NCI-H748 (cell line): ENCODE data around the gene UQCR10.

Source experiments
- DNase-seq: peaks from one replicate; lab custom pipeline; 2025; ENCODE audit not compliant: unreplicated experiment; lab: John Stamatoyannopoulos, UW

UQCR10 gene

DNA sequence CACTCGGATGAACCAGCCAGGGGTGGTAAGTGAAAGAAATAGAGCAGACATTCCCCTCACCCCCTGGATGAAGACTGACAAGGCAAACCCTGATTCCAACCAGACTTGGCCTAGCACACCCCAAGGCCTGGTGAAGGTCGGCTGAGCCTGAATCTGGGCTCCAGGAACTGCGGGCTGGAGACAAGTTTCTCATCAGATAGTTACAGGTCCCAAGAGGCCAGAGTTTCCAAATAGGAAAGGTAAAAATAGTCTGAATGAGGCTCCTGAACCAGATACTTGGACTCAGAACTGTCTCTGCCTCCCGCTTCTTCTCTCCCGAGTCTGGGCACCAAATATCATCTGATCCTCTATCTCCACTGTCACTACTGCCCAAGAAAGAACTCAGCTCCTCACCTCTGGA is 8.2 kb upstream of the UQCR10 start:
- DNase-seq = no peak

DNA sequence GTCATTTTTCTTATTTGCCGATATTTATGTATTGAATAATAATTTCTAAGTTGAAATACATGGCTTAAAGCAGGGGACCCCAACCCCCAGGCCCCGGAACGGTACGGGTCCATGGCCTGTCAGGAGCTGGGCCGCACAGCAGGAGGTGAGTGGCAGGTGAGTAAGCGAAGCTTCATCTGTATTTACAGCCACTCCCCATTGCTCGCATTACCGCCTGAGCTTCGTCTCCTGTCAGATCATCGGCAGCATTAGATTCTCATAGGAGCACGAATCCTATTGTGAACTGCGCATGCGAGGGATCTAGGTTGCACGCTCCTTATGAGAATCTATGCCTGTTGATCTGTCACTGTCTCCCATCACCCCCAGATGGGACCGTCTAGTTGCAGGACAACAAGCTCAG is 4.9 kb upstream of the UQCR10 start:
- DNase-seq = peak; percentile 87

DNA sequence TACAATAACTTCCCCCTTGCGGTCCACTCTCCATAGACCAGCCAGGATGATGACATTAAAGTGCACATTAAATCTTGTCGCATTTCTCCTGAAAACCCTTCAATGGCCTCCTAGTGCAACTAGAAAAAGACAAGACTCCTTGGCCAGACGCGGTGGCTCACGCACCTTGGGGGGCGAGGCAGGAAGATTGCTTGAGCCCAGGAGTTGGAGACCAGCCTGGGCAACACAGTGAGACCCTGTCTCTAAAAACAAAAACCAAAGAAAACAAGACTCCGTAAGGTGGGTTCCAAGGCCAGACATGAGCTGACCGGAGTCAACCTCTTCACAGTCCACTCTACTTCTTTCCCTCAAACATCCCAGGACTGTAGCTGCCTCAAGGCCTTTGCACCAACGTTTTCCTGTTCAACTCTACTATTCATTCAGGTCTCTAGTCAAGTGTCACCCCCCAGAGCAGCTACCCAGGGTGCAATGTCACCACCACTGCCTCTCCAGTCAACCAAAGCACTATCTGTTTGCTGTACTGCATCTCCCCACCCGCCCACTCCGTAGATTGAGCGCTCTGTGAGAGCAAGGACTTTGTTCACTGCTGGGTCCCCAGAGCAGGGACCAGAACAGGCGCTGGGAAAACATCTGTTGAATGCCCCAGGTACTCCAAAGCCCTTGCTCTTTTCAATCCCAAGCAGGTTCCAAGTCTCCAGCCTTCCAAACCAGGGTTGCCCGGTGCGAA is 1.1 kb upstream of the UQCR10 start:
- peak; percentile 27 for DNase-seq

DNA sequence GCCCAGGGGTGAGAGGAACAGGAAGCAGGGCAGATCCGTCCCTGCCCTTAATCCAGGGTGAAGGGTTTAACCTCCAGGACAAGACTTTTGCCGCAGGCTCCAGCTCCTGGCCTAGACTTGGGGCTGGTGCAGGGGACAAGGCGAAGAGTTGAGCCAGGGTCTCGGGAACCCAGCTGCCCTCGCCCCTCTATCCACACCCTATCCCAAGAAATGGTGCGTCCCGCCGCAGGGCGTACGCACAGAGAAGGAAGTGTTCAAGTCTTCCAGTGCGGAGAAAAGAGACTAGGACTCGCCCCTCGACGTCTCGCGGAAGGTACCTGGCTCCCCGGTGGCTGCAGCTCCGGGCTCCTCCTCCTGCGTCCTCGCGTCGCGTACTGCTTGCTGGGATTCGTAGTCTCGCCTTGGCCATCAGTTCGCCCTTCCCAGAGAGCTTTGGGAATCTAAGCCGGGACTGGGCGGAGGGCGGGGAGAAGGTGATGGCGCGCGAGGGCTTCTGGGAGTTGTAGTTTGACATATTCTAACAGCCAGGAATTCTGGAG is 468 bp upstream of the UQCR10 start, which contains the start of gene ZMAT5:
ZMAT5 (minus strand) TSS at position 376 of the 539 bp plus-strand sequence. CDS start 18,463 bp downstream, outside the sequence.
- peak; percentile 95 for DNase-seq

DNA sequence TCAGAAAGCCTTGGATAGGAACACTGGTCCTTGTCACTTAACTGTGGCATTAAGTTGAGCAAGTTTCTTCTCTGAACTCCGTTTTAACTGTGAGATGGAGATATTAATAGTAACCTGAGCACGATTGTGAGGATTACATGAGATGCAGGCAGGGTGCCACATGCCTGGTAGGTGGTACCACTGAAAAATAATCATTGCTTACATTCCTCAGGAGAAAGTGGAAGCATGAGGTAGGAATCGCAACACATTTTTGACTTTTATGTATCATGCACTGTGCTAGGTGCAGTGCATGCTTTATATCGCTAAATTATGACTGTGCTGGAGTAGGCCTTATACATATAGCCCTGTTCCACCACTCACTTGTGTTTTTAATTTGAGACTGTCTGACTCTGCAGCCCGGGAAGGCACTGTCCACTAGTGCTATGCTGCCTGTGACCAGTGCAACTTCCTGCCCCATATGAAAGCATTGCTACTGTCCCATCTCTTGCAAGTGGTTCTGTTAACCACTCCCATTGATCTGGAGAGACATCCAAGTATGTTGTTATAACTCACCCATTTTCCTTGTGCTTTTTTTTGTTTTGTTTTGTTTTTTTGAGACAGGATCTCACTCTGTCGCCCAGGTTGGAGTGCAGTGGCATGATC is 1.0 kb downstream of the UQCR10 start:
- DNase-seq = no peak

DNA sequence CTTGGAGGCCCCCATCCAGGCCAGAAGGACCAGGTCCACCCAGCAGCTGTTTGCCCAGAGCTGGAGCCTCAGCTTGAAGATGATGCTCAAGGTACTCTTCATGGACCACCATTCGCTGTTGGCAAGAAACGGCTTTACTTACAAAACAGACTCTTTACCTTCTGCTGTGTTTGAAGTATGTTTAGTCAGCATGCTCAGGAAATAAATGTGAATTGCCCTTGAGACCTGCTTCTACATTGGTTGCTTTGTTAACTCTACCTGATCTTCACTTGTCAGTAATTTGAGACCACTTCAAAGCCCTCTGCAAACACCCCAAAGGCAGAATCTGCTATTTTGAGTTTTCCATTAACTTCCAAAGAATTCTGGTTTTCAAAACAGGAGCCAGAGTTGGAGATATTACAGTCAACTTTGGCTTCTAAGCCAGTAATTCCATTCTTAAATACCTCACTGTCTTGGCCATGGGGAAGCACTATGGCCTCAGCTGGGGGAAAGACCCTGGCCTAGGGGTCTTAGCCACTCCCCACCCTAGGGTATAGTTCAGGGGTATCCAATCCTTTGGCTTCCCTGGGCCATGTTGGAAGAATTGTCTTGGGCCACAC is 2.7 kb downstream of the UQCR10 start:
- no peak for DNase-seq

DNA sequence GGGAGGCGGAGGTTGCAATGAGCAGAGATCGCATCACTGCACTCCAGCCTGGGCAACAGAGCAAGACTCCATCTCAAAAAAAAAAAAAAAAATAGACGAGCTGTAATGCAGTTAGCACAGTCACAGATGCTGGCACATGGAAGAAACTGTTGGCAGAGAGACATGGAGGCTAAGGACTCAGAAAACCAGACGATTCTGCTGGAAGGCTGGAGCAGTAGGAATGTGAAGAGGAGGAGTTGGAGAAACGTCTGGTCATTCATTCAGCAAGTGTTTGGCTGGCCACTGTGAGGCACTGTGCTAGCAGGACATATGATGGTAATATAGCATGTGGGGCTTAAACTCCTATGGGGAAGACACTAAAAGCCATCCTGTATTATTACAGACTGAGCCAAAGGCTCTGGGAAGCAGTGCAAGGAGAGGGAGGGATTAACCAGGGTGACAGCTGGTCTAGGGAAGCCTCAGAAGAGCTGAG is 5.0 kb downstream of the UQCR10 start:
- DNase-seq = no peak

DNA sequence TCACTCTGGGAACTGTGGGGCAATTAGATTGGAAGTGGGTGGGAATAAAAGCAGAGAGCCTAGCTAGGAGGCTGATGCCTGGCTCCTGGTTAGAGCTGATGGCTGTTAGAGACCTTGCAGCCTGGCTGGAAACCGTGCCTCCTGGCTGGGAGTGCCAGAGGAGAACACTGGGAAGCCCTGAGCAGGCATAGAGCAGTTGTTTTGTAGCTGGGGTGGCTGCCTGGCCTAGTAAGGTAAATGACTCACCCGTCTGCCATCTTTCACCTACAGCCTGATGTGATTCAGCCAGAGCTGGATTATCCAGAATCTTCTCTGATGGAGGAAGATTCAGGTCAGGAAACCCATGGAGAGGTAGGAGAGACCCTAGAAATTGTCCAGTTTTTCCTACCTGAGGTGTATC is 6.1 kb downstream of the UQCR10 start:
- no peak for DNase-seq

DNA sequence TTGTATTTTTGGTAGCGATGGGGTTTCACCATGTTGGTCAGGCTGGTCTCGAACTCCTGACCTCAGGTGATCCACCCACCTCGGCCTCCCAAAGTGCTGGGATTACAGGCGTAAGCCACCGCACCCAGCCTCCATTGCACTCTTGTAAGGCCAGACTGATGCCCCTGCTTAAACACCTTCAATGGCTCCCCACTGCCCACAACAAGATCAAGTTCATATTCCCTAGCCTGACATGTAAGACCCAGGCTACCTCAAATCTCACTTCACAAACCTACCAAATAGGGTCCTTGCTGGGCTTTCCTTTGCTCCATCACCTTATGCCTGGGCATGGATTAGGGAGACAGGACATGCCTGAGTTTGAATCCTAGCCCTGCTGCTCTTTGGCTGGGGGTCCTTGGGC is 13.1 kb downstream of the UQCR10 start:
- DNase-seq = no peak

DNA sequence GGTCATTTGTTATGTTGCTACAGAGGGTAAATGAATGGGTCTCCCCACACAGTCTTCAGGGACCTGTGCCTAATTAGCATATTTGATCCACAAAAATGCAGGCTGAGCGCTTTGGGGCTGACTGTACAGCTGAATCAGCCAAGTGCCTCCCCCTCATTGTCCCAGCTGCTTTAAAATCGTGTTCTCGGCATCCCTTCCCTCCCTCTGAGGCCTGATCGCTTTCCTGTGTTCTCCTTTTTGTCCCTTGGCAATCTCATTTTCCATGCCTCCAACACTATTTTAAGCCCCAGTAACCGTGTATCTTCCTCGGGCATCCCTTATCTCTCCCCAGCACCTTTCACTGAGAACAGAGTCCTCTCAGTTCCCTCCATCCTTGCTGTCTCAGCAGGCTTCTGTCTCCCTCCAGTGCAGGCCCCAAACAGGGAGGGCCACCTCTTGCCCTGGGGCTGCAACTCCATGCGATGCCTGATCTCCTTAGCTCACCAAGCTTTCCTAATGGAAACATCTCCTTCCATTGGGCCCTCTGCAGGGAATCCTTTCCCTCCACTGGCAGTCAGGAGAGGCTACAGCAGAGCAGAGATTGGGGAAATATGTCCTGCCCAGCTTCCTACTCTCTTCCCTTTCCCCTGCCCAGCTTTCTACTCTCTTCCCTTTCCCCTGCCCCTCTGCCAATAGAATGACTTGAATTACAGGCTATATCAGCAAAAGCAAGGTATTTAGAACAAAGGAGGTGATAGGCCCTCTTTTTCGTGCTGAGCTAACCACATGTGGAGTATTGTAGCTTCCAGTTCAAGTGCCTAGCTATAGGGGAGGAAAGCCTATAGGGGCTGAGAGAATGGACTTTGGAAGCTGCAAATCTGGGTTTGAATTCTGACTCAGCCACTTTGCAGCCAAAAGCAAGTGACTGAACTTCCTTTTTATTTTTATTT is 13.8 kb downstream of the UQCR10 start:
- no peak for DNase-seq

DNA sequence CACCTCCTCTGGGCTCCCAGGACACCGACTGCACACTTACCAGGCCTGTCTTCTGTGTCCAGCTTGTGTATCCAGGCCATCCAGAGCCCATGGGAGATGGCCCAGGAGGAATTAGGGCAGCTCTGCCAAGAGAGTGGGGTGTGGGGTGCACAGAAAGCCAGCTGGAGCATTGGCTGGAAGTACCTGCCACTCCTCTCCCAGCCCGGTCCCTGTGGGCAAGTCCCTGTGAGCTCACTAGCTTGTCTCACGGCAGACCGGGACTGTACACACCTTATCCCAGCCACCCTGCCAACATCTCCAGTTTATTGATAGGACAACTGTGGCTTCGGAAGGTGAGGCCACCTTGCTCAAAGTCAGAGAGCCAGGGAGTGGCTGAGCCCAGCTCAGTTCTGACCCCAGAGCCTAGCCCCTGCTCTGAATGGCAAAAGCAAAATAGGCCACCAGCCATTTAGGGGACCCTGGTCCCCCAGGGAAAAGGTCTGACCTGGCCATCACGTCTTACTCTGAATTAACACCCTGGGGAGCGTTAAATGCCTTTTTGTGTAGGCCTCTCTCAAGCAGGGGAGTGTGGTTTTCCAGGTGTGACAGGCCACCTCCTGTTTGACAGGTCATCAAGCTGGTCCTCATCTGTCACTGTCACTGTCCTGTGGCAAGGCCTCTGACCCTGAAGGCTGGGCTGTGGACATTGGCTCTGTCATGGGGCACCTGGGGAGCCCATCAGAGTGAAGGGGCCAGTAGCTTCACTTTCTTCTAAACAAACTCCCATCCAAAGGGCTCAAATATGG is 15.1 kb downstream of the UQCR10 start:
- no peak for DNase-seq

DNA sequence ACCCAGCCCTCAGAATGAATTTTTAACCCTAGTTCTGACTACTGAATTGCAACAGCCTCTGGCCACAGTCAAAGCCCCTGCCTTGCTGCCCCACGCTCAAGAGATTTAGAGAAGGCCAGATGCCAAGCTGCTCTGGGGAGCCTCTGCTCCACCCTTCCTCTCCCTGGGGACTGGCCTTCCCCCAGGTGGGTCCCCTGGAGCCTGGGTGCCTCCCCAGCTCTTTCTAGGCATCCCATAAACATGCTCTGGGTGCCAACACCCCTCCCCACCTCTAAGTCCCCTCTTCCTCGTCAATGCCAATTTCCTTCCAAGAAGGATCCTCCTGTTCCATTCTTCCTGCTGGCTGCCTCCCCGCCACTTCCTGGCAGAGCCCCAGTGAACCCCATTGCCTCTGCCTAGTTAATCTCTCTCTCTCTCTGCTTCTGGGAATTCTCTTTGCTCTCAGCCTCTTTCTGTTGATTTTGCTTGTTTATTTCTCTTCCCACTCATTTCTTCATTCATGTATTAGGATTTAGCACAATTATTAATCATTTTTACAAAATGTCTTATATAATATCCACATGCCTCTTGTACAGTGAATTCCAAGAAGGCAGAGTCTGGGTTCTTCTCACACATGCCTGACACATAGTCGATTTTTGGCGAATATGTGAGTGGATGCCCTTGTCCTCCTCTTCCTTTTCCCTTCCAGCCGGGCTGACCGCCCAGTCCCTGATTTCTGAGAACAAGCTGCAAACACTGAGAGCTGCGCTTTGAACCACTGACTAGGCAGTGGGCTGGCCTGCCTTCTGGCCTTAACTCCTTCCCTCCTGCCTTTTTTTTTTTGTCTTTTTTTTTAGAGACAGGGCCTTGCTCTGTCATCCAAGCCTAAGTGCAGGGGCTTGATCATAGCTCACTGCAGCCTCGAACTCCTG is 17.5 kb downstream of the UQCR10 start:
- no peak for DNase-seq

DNA sequence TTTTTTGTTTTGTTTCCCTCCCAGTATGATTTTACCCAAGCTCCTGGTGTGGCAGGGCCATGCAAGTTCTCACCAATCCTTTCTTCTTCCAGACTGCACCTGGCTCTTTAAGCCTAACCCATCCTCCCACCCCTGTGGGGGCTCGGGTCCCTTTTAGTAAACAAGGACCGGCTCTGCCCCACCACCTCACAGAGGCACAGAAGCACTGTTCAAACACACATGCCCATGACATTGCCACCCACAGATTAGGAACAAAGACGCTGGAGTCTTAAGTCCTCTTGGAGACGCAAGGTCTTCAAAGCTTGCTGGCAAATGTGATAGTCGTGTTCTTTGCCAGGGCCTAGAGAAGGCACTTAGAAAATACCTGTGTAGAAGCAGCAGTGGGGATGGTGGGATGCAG is 18.9 kb downstream of the UQCR10 start:
- no peak for DNase-seq

DNA sequence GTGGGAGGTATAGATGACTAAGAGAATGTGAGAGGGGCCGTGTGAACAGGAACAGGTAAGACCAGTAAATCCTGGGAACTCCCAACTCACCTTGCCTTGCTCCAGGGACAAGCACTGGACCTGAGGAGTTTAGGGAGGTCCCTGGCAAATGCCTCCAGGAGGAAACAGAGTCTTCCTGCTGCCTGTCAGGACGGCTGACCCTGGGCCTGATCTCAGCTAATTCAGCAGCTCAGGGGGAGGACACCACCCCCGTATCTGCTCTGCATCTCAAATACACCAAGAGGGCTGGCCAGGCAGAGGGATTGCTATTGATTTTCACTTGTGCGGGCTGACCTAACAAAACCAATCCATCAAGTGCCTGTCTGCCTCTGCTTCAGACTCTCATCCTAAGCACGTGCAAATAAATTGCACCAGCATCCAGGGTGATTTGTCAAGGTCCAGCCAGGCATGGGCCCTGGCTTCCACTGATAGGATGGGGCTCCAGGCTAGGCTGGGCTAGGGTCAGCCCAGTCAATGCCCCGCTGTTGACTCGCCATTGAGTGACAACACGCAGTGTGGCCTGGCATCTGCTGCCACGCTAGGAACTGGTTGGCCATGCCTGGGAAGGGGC is 20.3 kb downstream of the UQCR10 start:
- DNase-seq = no peak

DNA sequence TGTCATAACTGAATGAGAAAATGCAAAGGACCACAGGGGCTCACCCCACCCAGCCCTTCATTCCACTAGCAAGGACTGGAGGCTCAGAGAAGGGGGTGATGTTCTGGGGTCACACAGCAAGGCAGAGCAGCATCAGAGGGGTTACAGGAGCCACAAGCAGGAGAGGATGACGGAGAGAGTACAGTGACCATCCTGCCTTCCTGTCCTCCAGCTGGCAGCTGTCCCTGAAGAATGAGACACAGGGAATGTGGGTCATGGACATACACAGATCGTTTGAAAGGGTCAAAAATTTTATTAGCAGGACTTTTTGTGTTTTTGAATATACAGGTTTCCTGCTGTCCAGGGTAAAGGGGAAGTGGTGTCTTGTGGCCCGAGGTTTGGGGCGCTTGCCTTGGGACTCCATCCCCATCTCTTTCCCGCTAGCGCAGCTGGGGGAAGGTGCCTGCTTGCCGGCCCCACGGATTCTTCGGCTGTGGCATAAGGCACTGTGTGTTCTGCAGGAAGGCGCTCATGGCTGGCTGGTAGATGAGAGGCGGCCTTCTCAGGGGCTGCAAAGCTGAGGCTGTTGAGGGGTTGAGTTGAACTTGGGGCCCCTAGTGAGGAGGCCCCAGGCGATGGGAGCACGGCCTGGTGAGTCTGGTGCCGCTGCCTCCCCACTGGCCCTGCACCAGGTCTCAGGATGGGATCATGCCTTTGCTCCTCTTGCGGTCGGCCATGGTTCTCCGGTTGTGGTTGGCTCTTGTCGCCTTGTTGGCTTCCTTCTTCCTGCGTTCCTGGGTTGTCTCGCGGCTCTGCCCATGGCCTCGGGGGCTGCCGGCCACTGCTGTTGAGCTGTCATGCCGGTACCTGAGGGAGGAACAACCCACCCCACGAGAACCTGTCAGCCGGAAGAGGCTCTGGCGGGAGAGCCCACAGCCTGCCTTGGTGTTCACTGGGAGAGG is 21.4 kb downstream of the UQCR10 start:
- DNase-seq = no peak

DNA sequence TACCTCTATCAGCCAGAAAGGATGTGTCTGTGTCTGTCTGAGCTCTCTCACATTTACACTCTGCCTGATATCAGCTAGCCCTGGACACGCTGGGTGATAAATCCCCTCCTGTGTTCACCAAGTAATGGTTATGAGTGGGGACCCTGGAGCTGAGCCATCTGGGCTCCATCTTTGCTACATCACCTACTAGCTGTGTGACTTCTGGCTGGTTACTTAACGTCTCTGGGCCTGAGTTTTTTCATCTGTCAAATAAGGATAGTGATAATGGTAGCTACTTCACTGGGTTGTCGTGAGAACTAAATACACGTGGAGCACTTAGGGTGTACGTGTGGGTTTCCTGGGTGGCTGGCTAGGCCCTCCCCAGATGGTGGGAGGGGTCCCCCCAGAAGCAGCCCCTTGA is 22.9 kb downstream of the UQCR10 start:
- no peak for DNase-seq

DNA sequence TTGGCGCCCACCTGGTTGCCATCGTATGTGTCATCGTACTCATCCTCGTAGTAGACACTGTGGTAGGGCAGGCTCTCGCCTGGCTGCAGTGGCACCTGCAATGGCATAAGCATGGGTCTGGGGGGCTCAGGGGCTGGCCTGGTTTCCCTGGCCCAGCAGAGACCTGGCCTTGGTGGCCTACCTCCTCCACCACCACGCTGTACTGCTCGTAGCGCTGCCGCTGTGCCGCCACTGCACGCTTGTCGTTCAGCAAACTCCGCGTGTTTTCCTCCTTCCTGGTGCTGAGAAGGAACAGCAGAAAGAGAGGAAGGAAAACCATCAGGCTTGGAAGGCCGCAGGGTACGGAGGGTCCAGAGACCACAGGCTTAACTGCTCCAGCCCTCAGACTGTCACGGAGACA is 26.2 kb downstream of the UQCR10 start:
- DNase-seq = no peak

DNA sequence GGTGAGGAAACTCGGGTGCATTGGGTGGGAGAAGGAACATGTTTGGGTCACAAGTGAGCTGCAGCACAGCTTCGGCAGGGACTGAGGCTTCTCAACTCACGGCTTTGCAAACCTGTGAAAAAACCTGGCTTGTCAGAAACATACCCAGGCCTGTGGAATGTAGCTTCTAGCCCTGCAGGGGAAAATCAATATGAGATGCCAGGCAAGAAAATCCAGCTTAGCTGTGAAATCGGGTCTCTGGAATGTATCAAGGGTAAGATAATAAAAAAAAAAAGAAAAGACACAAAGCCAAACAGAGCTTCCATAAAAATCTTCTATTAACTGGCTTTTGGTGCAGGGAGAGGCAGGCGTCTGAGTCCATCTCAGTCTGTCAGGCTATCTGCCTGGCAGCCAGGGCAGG is 28.5 kb downstream of the UQCR10 start:
- DNase-seq = no peak
